ENCODE results near the gene PRPF4. TPM values are rescaled to one million over a fixed set of nuclear protein-coding genes. Genes with fewer than 3 reads are reported as not detected.

PRPF4 gene
- total RNA-seq, 1 experiment from 2014 or later, result 32.4 TPM

GRCh38 chr9:113299800-113300292 lies 24.4 kb downstream of the PRPF4 start:
- ChIA-PET POLR2A (no interaction called here), CTCF (interaction anchor here (1.1 to 1.3 kb wide), 2 partner anchors 101 to 358 kb away, joined by 3 to 4 read pairs; partner anchors contain the start of gene ALAD)
- TF ChIP-seq ZNF317 (CRISPR knock-in tag; IDR thresholded peaks at IDR 0.05; ENCODE audit: borderline replicate concordance, low read depth) (no peak), NFE2L1 (CRISPR knock-in tag; IDR thresholded peaks at IDR 0.05) (no peak), NR1H2 (CRISPR knock-in tag; IDR thresholded peaks at IDR 0.05) (no peak), PREB (CRISPR knock-in tag; IDR thresholded peaks at IDR 0.05; ENCODE audit: borderline replicate concordance) (no peak), ZBTB21 (CRISPR knock-in tag; IDR thresholded peaks at IDR 0.05; ENCODE audit: borderline replicate concordance) (no peak), ZNF512 (CRISPR knock-in tag; IDR thresholded peaks at IDR 0.05; ENCODE audit: borderline replicate concordance) (no peak), NR2C2 (CRISPR knock-in tag; IDR thresholded peaks at IDR 0.05) (no peak), FOXK1 (CRISPR knock-in tag; IDR thresholded peaks at IDR 0.05) (no peak), ESRRA (CRISPR knock-in tag; IDR thresholded peaks at IDR 0.05; ENCODE audit: borderline replicate concordance) (no peak), NFYB (CRISPR knock-in tag; conservative IDR thresholded peaks at IDR 0.05; ENCODE audit: low read depth) (no peak), PRDM15 (CRISPR knock-in tag; IDR thresholded peaks at IDR 0.05) (no peak)
- TF ChIP-seq, protein P1, sequence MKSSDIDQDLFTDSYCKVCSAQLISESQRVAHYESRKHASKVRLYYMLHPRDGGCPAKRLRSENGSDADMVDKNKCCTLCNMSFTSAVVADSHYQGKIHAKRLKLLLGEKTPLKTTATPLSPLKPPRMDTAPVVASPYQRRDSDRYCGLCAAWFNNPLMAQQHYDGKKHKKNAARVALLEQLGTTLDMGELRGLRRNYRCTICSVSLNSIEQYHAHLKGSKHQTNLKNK (CRISPR knock-in tag; IDR thresholded peaks at IDR 0.05), result no peak
- TF ChIP-seq, protein P2, sequence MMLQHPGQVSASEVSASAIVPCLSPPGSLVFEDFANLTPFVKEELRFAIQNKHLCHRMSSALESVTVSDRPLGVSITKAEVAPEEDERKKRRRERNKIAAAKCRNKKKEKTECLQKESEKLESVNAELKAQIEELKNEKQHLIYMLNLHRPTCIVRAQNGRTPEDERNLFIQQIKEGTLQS (CRISPR knock-in tag; conservative IDR thresholded peaks at IDR 0.05), result no peak
- TF ChIP-seq, protein P3, sequence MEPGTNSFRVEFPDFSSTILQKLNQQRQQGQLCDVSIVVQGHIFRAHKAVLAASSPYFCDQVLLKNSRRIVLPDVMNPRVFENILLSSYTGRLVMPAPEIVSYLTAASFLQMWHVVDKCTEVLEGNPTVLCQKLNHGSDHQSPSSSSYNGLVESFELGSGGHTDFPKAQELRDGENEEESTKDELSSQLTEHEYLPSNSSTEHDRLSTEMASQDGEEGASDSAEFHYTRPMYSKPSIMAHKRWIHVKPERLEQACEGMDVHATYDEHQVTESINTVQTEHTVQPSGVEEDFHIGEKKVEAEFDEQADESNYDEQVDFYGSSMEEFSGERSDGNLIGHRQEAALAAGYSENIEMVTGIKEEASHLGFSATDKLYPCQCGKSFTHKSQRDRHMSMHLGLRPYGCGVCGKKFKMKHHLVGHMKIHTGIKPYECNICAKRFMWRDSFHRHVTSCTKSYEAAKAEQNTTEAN (CRISPR knock-in tag; IDR thresholded peaks at IDR 0.05), result no peak
- ATAC-seq, result no peak
- DNase-seq (ENCODE audit: low spot score), result no peak
- H3K36me3 Mint-ChIP-seq, result no peaks in the 10 kb centered on the region
- H3K27me3 Mint-ChIP-seq (ENCODE audit: low read depth), result no peaks in the 10 kb centered on the region
- H3K4me3 Mint-ChIP-seq, result no peak overlapping the region
- no peaks in the 10 kb centered on the region for H3K9me3 Mint-ChIP-seq
- no peak overlapping the region for H3K27ac Mint-ChIP-seq
- peaks cover 5% of the 10 kb centered on the region; the same call in 1 of the 2 replicates for H3K4me1 Mint-ChIP-seq

- no peak overlapping the region for H3K27ac Mint-ChIP-seq
- peaks cover 5% of the 10 kb centered on the region; the same call in 1 of the 2 replicates for H3K4me1 Mint-ChIP-seq
- ChIA-PET CTCF (no interaction called here), POLR2A (no interaction called here)
- H3K36me3 Mint-ChIP-seq, result no peaks in the 10 kb centered on the region
- ATAC-seq, result no peak
- H3K9me3 Mint-ChIP-seq, result no peaks in the 10 kb centered on the region
- H3K4me3 Mint-ChIP-seq, result no peak overlapping the region
- no peaks in the 10 kb centered on the region for H3K27me3 Mint-ChIP-seq (ENCODE audit: low read depth)
- DNase-seq (ENCODE audit: low spot score), result no peak
- TF ChIP-seq TEAD1 (CRISPR knock-in tag; IDR thresholded peaks at IDR 0.05) (no peak), ZSCAN18 (CRISPR knock-in tag; IDR thresholded peaks at IDR 0.05) (no peak), JUN (CRISPR knock-in tag; IDR thresholded peaks at IDR 0.05) (no peak), AR (CRISPR knock-in tag; IDR thresholded peaks at IDR 0.05) (no peak), GRHL2 (CRISPR knock-in tag; IDR thresholded peaks at IDR 0.05; ENCODE audit: insufficient replicate concordance, severe bottlenecking) (no peak), NFATC4 (CRISPR knock-in tag; IDR thresholded peaks at IDR 0.05) (no peak), IRF2 (CRISPR knock-in tag; IDR thresholded peaks at IDR 0.05; ENCODE audit: borderline replicate concordance, low read depth) (no peak), SP1 (CRISPR knock-in tag; conservative IDR thresholded peaks at IDR 0.05) (no peak)
- TF ChIP-seq, protein P2 (CRISPR knock-in tag; conservative IDR thresholded peaks at IDR 0.05), result no peak
These were observed 26.1 kb downstream of the PRPF4 start for GRCh38 chr9:113301548-113301947.

Data from WTC11 (cell line).